ENCODE measurements around the gene ANKRD52. TPM values are rescaled to one million over a fixed set of nuclear protein-coding genes. Genes with fewer than 3 reads are reported as not detected.
A peak's percentile ranks its signal among the peaks of the same experiment; 100 is the strongest.
"Not testable (repeated sequence)": the region's sequence is repeated elsewhere in the genome, so short reads cannot be mapped to it uniquely, and the experiment has no call there.

The ANKRD52 gene
- total RNA-seq, 1 donor = 18.8 TPM

DNA sequence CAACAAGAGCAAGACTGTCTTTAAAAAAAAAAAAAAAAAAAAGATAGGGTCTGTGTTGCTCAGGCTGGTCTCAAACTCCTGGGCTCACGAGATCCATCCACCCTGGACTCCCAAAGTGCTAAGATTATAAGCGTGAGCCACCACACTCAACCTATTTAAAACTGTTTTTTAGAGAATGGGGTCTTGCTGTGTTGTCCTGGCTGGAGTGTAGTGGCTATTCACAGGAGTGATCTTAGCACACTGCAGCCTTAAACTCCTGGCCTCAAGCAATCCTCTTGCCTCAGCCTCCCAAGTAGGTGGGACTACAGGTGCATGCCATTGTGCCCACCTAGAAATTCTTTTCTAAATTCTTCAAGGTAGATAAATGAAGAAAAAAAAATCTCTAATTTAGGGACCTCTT lies 16.1 kb upstream of the ANKRD52 start:
- no peaks in the 10 kb centered on the region for H3K4me1 ChIP-seq (ENCODE audit: insufficient read depth, low read length)
- no peaks in the 10 kb centered on the region for H3K27me3 ChIP-seq (ENCODE audit: insufficient read depth, low read length)
- TF ChIP-seq, protein P1, sequence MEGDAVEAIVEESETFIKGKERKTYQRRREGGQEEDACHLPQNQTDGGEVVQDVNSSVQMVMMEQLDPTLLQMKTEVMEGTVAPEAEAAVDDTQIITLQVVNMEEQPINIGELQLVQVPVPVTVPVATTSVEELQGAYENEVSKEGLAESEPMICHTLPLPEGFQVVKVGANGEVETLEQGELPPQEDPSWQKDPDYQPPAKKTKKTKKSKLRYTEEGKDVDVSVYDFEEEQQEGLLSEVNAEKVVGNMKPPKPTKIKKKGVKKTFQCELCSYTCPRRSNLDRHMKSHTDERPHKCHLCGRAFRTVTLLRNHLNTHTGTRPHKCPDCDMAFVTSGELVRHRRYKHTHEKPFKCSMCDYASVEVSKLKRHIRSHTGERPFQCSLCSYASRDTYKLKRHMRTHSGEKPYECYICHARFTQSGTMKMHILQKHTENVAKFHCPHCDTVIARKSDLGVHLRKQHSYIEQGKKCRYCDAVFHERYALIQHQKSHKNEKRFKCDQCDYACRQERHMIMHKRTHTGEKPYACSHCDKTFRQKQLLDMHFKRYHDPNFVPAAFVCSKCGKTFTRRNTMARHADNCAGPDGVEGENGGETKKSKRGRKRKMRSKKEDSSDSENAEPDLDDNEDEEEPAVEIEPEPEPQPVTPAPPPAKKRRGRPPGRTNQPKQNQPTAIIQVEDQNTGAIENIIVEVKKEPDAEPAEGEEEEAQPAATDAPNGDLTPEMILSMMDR (IDR thresholded peaks at IDR 0.05; ENCODE audit: extremely low read depth, low read depth, low read length) = no peak
- no peaks in the 10 kb centered on the region for H3K79me2 ChIP-seq (ENCODE audit: insufficient read depth, low read length)
- no peak overlapping the region for H2AFZ ChIP-seq (ENCODE audit: low read length)
- no peaks in the 10 kb centered on the region for H3K9me3 ChIP-seq (ENCODE audit: low read depth, low read length)
- H3K4me3 ChIP-seq (ENCODE audit: insufficient read depth, low read length) = no peak overlapping the region
- no peaks in the 10 kb centered on the region for H4K20me1 ChIP-seq (ENCODE audit: insufficient read depth, low read length)
- DNase-seq (ENCODE audit: insufficient read length, low spot score, missing footprints) = peak; percentile 65
- peaks cover 85% of the 10 kb centered on the region for H3K36me3 ChIP-seq (ENCODE audit: insufficient read depth, low read length)
- H3K27ac ChIP-seq (ENCODE audit: low read depth, low read length) = no peak overlapping the region
- no peak overlapping the region for H3K4me2 ChIP-seq (ENCODE audit: insufficient read depth, low read length)

DNA sequence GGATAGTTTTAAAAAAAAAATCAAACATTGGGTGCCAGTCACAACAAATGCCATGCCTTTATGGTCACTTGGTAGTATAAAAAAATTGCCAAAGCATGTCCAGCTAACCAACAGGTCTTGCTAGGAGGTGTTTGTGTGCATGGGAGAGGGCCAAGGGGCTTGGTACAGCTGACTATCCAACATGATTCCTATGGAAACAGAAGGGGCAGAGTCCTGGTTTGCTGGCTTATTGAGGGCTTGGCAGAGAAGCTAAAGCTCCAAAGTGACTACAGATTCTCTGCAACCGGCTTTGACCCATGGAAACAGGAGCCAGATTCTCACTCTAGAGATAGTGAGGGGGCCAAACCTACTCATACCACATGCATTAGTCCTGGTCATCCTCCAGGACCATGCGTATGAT lies 14.3 kb upstream of the ANKRD52 start:
- H3K36me3 ChIP-seq (ENCODE audit: insufficient read depth, low read length) = peaks cover 70% of the 10 kb centered on the region
- H3K9me3 ChIP-seq (ENCODE audit: low read depth, low read length); DNase-seq (ENCODE audit: insufficient read length, low spot score, missing footprints); H3K27ac ChIP-seq (ENCODE audit: low read depth, low read length); H4K20me1 ChIP-seq (ENCODE audit: insufficient read depth, low read length); H3K4me3 ChIP-seq (ENCODE audit: insufficient read depth, low read length); H2AFZ ChIP-seq (ENCODE audit: low read length); H3K79me2 ChIP-seq (ENCODE audit: insufficient read depth, low read length); H3K27me3 ChIP-seq (ENCODE audit: insufficient read depth, low read length); H3K4me1 ChIP-seq (ENCODE audit: insufficient read depth, low read length); H3K4me2 ChIP-seq (ENCODE audit: insufficient read depth, low read length): not testable (repeated sequence)

DNA sequence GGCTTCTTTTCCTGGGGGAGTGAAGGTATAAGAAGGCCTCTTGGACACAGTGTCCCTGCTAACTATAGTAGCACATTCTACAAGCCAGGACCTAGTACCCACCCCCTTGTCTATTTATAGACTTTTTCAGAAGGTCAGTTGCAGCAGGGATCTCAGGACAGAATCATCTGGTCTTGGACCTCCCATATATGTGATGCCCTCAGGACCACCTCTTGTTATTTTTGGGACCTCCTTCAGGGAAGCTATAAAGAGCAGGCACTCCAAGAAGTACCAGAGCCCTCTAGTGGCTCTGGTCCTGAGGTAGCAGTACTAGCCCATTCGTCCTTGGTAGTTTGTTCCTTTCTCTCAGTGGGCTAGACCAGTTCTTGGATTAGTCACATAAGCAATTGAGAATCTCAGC lies 12.8 kb upstream of the ANKRD52 start:
- H3K9me3 ChIP-seq (ENCODE audit: low read depth, low read length) = no peaks in the 10 kb centered on the region
- H3K27ac ChIP-seq (ENCODE audit: low read depth, low read length) = no peak overlapping the region
- TF ChIP-seq, protein P1 (IDR thresholded peaks at IDR 0.05; ENCODE audit: extremely low read depth, low read depth, low read length) = peak; percentile 54
- peaks cover 59% of the 10 kb centered on the region for H3K36me3 ChIP-seq (ENCODE audit: insufficient read depth, low read length)
- no peak overlapping the region for H3K4me2 ChIP-seq (ENCODE audit: insufficient read depth, low read length)
- peak; percentile 53 for DNase-seq (ENCODE audit: insufficient read length, low spot score, missing footprints)
- no peaks in the 10 kb centered on the region for H3K79me2 ChIP-seq (ENCODE audit: insufficient read depth, low read length)
- H4K20me1 ChIP-seq (ENCODE audit: insufficient read depth, low read length) = no peaks in the 10 kb centered on the region
- H3K4me3 ChIP-seq (ENCODE audit: insufficient read depth, low read length) = no peak overlapping the region
- H3K4me1 ChIP-seq (ENCODE audit: insufficient read depth, low read length) = peaks cover 11% of the 10 kb centered on the region
- H2AFZ ChIP-seq (ENCODE audit: low read length) = no peak overlapping the region
- H3K27me3 ChIP-seq (ENCODE audit: insufficient read depth, low read length) = no peaks in the 10 kb centered on the region

DNA sequence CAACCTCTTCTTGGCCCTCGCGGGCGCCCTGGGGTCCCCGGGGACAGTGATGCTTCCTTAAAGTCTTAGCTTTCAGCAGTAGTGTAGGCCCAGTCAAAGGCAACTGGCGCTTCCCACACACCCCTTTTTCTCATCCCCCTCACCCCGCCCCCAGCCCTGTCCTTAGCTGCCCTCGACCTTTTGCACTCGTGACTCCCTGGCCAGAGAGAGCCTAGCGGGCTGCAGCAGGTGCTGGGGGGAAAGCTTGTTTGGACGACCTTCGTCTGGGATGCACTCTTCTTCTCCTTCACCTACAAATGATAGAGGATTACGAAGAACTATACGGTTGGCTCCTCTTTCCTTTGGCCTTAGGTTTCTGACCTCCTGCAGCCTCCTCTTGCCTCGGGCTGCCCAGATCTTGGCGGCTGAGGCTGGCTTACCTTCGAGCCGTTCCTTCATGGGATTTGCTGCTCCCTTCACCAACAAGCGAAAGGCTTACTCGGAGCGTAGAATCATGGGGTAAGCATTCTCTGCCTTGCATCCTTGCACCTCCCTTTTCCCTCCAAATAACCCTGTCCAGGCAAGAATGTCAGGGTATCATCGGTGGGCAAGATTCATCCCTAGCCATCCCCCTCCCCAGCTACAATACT lies 9.4 kb upstream of the ANKRD52 start:
- Histone ChIP-seq H3K27me3 (ENCODE audit: insufficient read depth, low read length) (no peaks in the 10 kb centered on the region), H3K27ac (ENCODE audit: low read depth, low read length) (peak overlapping the region; percentile 76), H3K79me2 (ENCODE audit: insufficient read depth, low read length) (no peaks in the 10 kb centered on the region), H3K4me2 (ENCODE audit: insufficient read depth, low read length) (peak overlapping the region; percentile 92), H4K20me1 (ENCODE audit: insufficient read depth, low read length) (no peaks in the 10 kb centered on the region), H3K4me1 (ENCODE audit: insufficient read depth, low read length) (peaks cover 11% of the 10 kb centered on the region), H2AFZ (ENCODE audit: low read length) (peak overlapping the region; percentile 98), H3K36me3 (ENCODE audit: insufficient read depth, low read length) (peaks cover 28% of the 10 kb centered on the region), H3K4me3 (ENCODE audit: insufficient read depth, low read length) (peak overlapping the region; percentile 81), H3K9me3 (ENCODE audit: low read depth, low read length) (no peaks in the 10 kb centered on the region)
- TF ChIP-seq, protein P1 (IDR thresholded peaks at IDR 0.05; ENCODE audit: extremely low read depth, low read depth, low read length) = no peak
- peak; percentile 74 for DNase-seq (ENCODE audit: insufficient read length, low spot score, missing footprints)

All from osteoblast (primary cell).